ENCODE data around the gene AK1.

DNA sequence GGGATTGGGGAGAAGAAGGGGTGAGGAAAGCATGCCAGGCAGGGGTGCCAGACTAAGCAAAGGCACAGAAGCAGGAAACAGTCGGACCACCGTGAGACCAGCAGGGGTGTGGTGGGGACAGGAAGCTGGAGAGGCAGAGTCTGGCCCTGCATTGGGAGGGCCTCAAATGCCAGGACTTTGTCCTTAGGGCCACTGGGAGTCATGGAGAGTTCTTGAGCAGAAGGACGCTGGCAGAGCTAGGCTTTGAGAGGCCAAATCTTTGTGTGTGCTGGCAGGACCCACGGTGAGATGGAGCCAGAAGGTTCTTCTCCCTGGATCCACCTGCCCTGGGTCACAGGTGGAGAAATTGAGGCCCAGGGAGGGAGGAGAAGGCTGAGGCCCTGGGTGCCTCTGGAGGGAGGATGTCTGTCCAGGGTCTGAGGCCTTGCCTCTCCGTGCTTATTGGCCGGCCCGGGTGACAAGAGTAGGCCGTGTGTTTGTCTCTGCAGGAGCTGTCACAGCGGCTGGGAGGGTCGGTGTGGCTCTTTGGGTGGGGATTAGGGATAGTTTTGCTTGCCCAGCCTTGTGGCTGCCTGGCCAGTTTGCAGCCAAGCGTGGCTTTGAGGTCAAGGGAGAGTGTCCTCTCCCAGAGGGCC lies 21.3 kb downstream of the AK1 start:
- TF ChIP-seq CTCF (IDR thresholded peaks at IDR 0.05) = no peak
- no peak for TF ChIP-seq POLR2AphosphoS5 (IDR thresholded peaks at IDR 0.05)
- TF ChIP-seq POLR2A (IDR thresholded peaks at IDR 0.05) = no peak
- no peak for TF ChIP-seq EP300 (IDR thresholded peaks at IDR 0.05; ENCODE audit: low read depth)
